K562 (cell line): ENCODE results near the gene CCL22. TPM values are rescaled to one million over a fixed set of nuclear protein-coding genes. Genes with fewer than 3 reads are reported as not detected.
"Not testable (repeated sequence)": the region's sequence is repeated elsewhere in the genome, so short reads cannot be mapped to it uniquely, and the experiment has no call there.

Experiments
- ATAC-seq: fragments of 200-7000 bp; cut with Tn5 transposase; 3 replicates; pipeline ENCODE4 v1.9.1; 2020; ENCODE audit warnings: moderate library complexity
- BruUV-seq: library from RNA; stranded (reverse); fragments of 400-500 nt; replicated peaks from 2 replicates; lab custom pipeline; 2021; lab: Mats Ljungman, UMichigan
- CTCF ChIA-PET: fragments of 300-600 bp; formaldehyde crosslinking; extraction: SDS; loops from one replicate; lab custom pipeline; 2021; ENCODE audit warnings: low intra/inter-chr PET ratio; lab: Yijun Ruan, JAX
- POLR2A ChIA-PET: fragments of 300-600, 350-650 bp; sonication (Branson Sonifier 250); formaldehyde crosslinking; extraction: SDS; loops from one replicate; lab custom pipeline; 2021; ENCODE audit warnings: antibody characterized with exemption, inconsistent platforms; lab: Yijun Ruan, JAX
- DNase-seq, 4 experiments: peaks; one replicate each; pipeline versions ENCODE4 v3.0.0 to v3.0.0-alpha.2; 2011 to 2018; ENCODE audit warnings: low spot score in 3 of 4, mixed read lengths in 3 of 4; ENCODE audit errors: extremely low read depth in 1 of 4
- FAIRE-seq: peaks from 2 replicates; lab custom pipeline; 2011; peaks lifted over from hg19 to GRCh38; lab: Jason Lieb, UNC
- H2AFZ ChIP-seq: 2 replicates; pipeline ENCODE4 v1.6.0; 2011; ENCODE audit warnings: low read depth, low read length, control low read depth, inconsistent platforms
- H3K27ac ChIP-seq: fragments of 200-600 bp; 3 replicates; pipeline ENCODE4 v1.8.0; 2011; ENCODE audit warnings: low read depth, mild to moderate bottlenecking, control low read depth, inconsistent platforms, low read length, moderate library complexity, mixed read lengths; ENCODE audit errors: extremely low read depth
- H3K27me3 ChIP-seq, 2 experiments: fragments of 300-600 bp in 1 of 2; 2 replicates in 1 of 2; 3 replicates in 1 of 2; pipeline versions ENCODE4 v1.6.0 to v1.8.0; 2011; ENCODE audit warnings: inconsistent platforms in 2 of 2, low read length in 2 of 2, mild to moderate bottlenecking in 1 of 2, mixed read lengths in 1 of 2, moderate library complexity in 1 of 2; ENCODE audit not compliant: control insufficient read depth in 2 of 2, insufficient read depth in 2 of 2
- H3K36me3 ChIP-seq: fragments of 300-600 bp; 3 replicates; pipeline ENCODE4 v1.8.0; 2011; ENCODE audit warnings: mild to moderate bottlenecking, low read length, inconsistent platforms; ENCODE audit not compliant: control insufficient read depth, insufficient read depth
- H3K4me1 ChIP-seq, 2 experiments: fragments of 200-600 bp in 1 of 2; replicated peaks in 1 of 2; 2 replicates in 1 of 2; 3 replicates in 1 of 2; pipeline versions ENCODE4 v1.5.1 to v1.8.0; 2011; ENCODE audit warnings: inconsistent platforms in 2 of 2, low read length in 2 of 2, mild to moderate bottlenecking in 1 of 2, mixed read lengths in 1 of 2, moderate library complexity in 1 of 2; ENCODE audit not compliant: control insufficient read depth in 2 of 2, insufficient read depth in 2 of 2
- H3K4me2 ChIP-seq: 2 replicates; pipeline ENCODE4 v1.6.1; 2011; ENCODE audit warnings: low read length, control low read depth, inconsistent platforms, mixed read lengths; ENCODE audit not compliant: insufficient read depth
- H3K4me3 ChIP-seq: fragments of 200-600 bp; sonication (generic), shearing (Covaris generic); 2 replicates; pipeline ENCODE4 v1.5.1; 2016; ENCODE audit warnings: control low read depth, inconsistent platforms
- H3K79me2 ChIP-seq: fragments of 200-600 bp; 3 replicates; pipeline ENCODE4 v1.8.0; 2011; ENCODE audit warnings: low read length, inconsistent platforms; ENCODE audit not compliant: control insufficient read depth, insufficient read depth
- H3K9ac ChIP-seq, 2 experiments: 2 replicates each; pipeline versions ENCODE4 v1.6.0 to v1.6.1; 2011; ENCODE audit warnings: low read depth in 2 of 2, low read length in 2 of 2, control low read depth in 1 of 2, inconsistent platforms in 1 of 2, mild to moderate bottlenecking in 1 of 2, mixed read lengths in 1 of 2; ENCODE audit not compliant: insufficient read depth in 1 of 2
- H3K9me1 ChIP-seq: one replicate; pipeline ENCODE4 v1.6.0; 2011; ENCODE audit warnings: inconsistent platforms, mild to moderate bottlenecking, low read length, moderate library complexity; ENCODE audit not compliant: control insufficient read depth, insufficient read depth
- H3K9me3 ChIP-seq: replicated peaks from 2 replicates; pipeline ENCODE4 v1.5.1; 2011; ENCODE audit warnings: low read depth, low read length, inconsistent platforms; ENCODE audit not compliant: control insufficient read depth, insufficient read depth
- H4K20me1 ChIP-seq: replicated peaks from 2 replicates; pipeline ENCODE4 v1.6.1; 2011; ENCODE audit warnings: low read length, inconsistent platforms, mixed read lengths; ENCODE audit not compliant: control insufficient read depth, insufficient read depth
- ARID3B ChIP-seq: fragments of 250-450 bp; sonication (Bioruptor Pico); IDR thresholded peaks from 2 replicates; pipeline ENCODE4 v1.4.0; 2020; ENCODE audit warnings: borderline replicate concordance
- BCLAF1 ChIP-seq, 2 experiments: fragments of 450-650 bp in 1 of 2; IDR thresholded peaks; 2 replicates each; pipeline ENCODE4 v1.6.1; 2011 to 2017; ENCODE audit warnings: low read depth in 2 of 2, antibody characterized with exemption in 1 of 2, borderline replicate concordance in 1 of 2, low read length in 1 of 2, mild to moderate bottlenecking in 1 of 2, mixed read lengths in 1 of 2; ENCODE audit not compliant: control insufficient read depth in 1 of 2
- E2F4 ChIP-seq: sonication (generic); formaldehyde crosslinking; IDR thresholded peaks from 2 replicates; pipeline ENCODE4 v1.8.0; 2022; ENCODE audit warnings: mild to moderate bottlenecking, low read depth, missing genetic modification reagents
- FIP1L1 ChIP-seq: fragments of 200-400 bp; formaldehyde crosslinking; IDR thresholded peaks from 2 replicates; pipeline ENCODE4 v1.6.1; 2018; ENCODE audit warnings: mild to moderate bottlenecking, low read depth, low read length; ENCODE audit not compliant: poor library complexity, severe bottlenecking
- NCOA6 ChIP-seq: fragments of 450-650 bp; IDR thresholded peaks from 2 replicates; pipeline ENCODE4 v1.6.1; 2017; ENCODE audit warnings: mild to moderate bottlenecking
- SUPT5H ChIP-seq: fragments of 450-650 bp; IDR thresholded peaks from 2 replicates; pipeline ENCODE4 v1.6.1; 2016
- ZNF347 ChIP-seq: fragments of 450-650 bp; formaldehyde crosslinking; IDR thresholded peaks from 2 replicates; pipeline ENCODE4 v1.4.0; 2020; ENCODE audit warnings: low read depth, mild to moderate bottlenecking, moderate library complexity
- ZZZ3 ChIP-seq: fragments of 450-650 bp; IDR thresholded peaks from 2 replicates; pipeline ENCODE4 v1.6.1; 2016; ENCODE audit warnings: antibody characterized with exemption, mild to moderate bottlenecking, moderate library complexity
- WGBS: fragments of 100-300 bp; shearing (Covaris generic); methylation state at CpG from one replicate; pipeline ENCODE4 v1.1.6; 2016; ENCODE audit warnings: low coverage, mixed read lengths; ENCODE audit not compliant: insufficient coverage; ENCODE audit errors: missing lambda C conversion rate; 5-methylcytosine and 5-hydroxymethylcytosine counted together
- in situ Hi-C: fragments of 300-500 bp; cut with MboI; formaldehyde crosslinking; loops from 4 replicates; pipeline ENCODE4 v1.15.0; 2018; ENCODE audit warnings: inconsistent platforms, mixed read lengths
- intact Hi-C: fragments of 100-400 bp; cut with micrococcal nuclease; formaldehyde crosslinking; loops from 2 replicates; pipeline ENCODE4 v1.14.2; 2022
- polyA plus RNA-seq, 8 experiments: library from polyadenylated mRNA; depleted of rRNA in 4 of 8; stranded (reverse) in 5 of 8; unstranded in 3 of 8; fragments of >200 nt; fragmentation: Nextera tagmentation in 2 of 8; fragmentation: Illumina TruSeq in 1 of 8; extraction: Ambion mirVana in 2 of 8; extraction: Trizol in 1 of 8; gene quantifications; 2 replicates each; pipeline versions ENCODE4 v1.2.1 to v1.2.3, GENCODE V29; 2011 to 2014; ENCODE audit warnings: inconsistent platforms in 1 of 8, missing spikeins in 1 of 8
- total RNA-seq, 7 experiments: library from RNA; depleted of rRNA in 6 of 7; stranded (reverse); fragments of >200 nt in 6 of 7; fragmentation: Illumina TruSeq in 2 of 7; extraction: Trizol in 2 of 7; gene quantifications; 2 replicates each; pipeline versions ENCODE4 v1.2.1 to v1.2.3, GENCODE V29; 2011 to 2021; ENCODE audit warnings: low replicate concordance in 1 of 7

Gene CCL22
- total and polyA plus RNA-seq, 9 of the 15 experiments (the other 6 are each of a cell fraction or from before 2014, with no cell fraction given), result 0.04 to 0.29 (median 0.06) TPM; not detected in 5

GRCh38 chr16:57344094-57344493 is 14.5 kb upstream of the CCL22 start:
- WGBS, result 8% methylated on average over 5 of the region's 5 CpGs
- in situ Hi-C loops, FAIRE-seq, H3K4me1 ChIP-seq, H3K4me2 ChIP-seq, H3K9ac ChIP-seq, H3K27ac ChIP-seq, H3K9me1 ChIP-seq, H3K36me3 ChIP-seq, H3K4me3 ChIP-seq, BruUV-seq, DNase-seq, ATAC-seq, H3K9me3 ChIP-seq, H4K20me1 ChIP-seq, H2AFZ ChIP-seq, CTCF ChIA-PET, intact Hi-C loops, H3K79me2 ChIP-seq: not testable (repeated sequence)
- POLR2A ChIA-PET, result interaction anchor here (0.6 kb wide), 1 partner anchor 176 kb away, joined by 3 read pairs; no protein-coding TSS in a partner anchor
- H3K27me3 ChIP-seq, result peaks cover 12 to 35% of the 10 kb centered on the region in 2 experiments; a peak in 4 of 5 replicates

GRCh38 chr16:57345021-57345420 is 13.6 kb upstream of the CCL22 start:
- intact Hi-C loops, result no loop called here
- no peak for FAIRE-seq

More at GRCh38 chr16:57345021-57345420, 13.6 kb upstream of the CCL22 start:
- no peak for DNase-seq
- Histone ChIP-seq H3K27ac (no peak overlapping the region), H3K4me1 (no peaks in the 10 kb centered on the region; a peak in 1 of 5 replicates), H3K9me3 (no peaks in the 10 kb centered on the region), H2AFZ (no peak overlapping the region), H3K4me3 (no peak overlapping the region), H3K27me3 (peaks cover 12 to 32% of the 10 kb centered on the region in 2 experiments; a peak in 4 of 5 replicates), H3K79me2 (no peaks in the 10 kb centered on the region), H3K4me2 (no peak overlapping the region), H3K36me3 (no peaks in the 10 kb centered on the region), H3K9me1 (no peaks in the 10 kb centered on the region), H3K9ac (no peak overlapping the region), H4K20me1 (no peaks in the 10 kb centered on the region)
- WGBS, result 0% methylated on average over 2 of the region's 2 CpGs
- in situ Hi-C loops, result no loop called here
- BruUV-seq, result no TSS peak
- TF ChIP-seq FIP1L1, result no peak
- no peak for TF ChIP-seq ZZZ3
- no peak for TF ChIP-seq SUPT5H
- no peak for TF ChIP-seq E2F4 (CRISPR knock-in tag)
- no peak for TF ChIP-seq ARID3B
- TF ChIP-seq ZNF347, result no peak
- no peak for TF ChIP-seq BCLAF1 (IDR thresholded peaks at IDR 0.05; ENCODE audit: borderline replicate concordance in 1 of 2, control insufficient read depth in 1 of 2, low read depth in 2 of 2, low read length in 1 of 2)
- TF ChIP-seq NCOA6, result no peak
- ChIA-PET CTCF (no interaction called here), POLR2A (interaction anchor here (0.7 kb wide), 1 partner anchor 305 kb away, joined by 6 read pairs; no protein-coding TSS in a partner anchor)
- ATAC-seq, result no peak
